ENCODE measurements around the gene ADGRA1. TPM values are rescaled to one million over a fixed set of nuclear protein-coding genes. Genes with fewer than 3 reads are reported as not detected.

ADGRA1 gene
- total RNA-seq, 2 experiments from 2014 or later = not detected

DNA sequence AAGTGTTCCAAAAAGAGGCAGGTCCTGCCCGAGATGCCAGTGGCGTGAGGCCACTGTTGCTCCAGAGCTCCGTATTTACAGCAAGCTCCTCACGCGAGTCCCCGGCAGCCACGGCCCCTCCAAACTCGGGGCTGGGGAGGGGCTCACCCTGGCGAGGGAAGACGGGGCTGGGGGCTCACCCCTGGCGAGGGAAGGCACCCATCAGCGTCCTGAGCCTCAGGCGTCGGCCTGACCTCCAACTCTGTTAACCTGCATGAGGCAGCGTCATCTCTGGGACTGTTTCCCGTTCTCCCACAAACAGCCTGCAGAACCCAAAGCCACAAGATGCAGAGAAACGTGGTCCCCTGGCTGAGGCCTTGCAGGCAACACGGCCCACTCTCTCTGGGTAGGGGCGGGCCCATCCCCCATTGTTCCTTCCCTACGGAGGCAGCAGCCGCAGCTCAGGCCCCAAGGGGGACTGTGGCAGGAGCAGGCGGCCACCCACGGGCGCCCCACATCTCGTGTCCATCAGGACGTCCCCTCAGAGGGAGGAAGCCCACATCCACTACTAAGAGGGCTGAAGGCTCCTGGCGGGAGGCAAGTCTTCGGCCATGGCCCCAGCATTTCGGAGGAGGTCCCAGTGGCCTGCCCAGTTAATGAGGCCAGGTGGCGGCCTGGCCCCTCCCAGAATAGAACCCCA is 4.2 kb upstream of the ADGRA1 start:
- H3K27me3 Mint-ChIP-seq (ENCODE audit: low read depth) = peaks cover 9% of the 10 kb centered on the region
- no peak overlapping the region for H3K4me3 Mint-ChIP-seq
- CTCF ChIA-PET = no interaction called here
- no peak for ATAC-seq
- DNase-seq = no peak
- H3K9me3 Mint-ChIP-seq (ENCODE audit: insufficient read depth) = no peaks in the 10 kb centered on the region
- POLR2A ChIA-PET = no interaction called here
- no peaks in the 10 kb centered on the region for H3K4me1 Mint-ChIP-seq (ENCODE audit: low read depth)
- no peaks in the 10 kb centered on the region for H3K36me3 Mint-ChIP-seq (ENCODE audit: low read depth)
- no peak overlapping the region for H3K27ac Mint-ChIP-seq

DNA sequence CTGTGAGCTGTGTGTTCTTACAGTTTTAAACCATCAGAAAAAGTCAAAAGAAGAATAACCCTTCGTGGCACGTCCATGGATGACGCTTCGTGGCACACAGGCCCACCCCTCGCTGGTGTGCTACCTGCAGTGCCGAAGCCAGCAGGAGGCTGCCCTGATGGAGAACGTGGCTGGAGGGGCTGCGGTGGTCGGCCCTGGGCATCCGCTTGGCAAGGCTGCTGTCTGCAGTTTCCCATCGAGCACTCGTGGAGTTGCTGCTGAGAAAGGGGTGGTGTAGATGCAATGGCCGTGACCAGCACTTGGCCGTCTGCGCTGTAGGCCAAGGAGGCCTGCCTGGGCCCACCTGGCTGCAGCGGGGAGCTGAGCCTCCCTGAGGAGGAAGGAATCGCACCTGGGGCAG is 3.2 kb upstream of the ADGRA1 start:
- H3K36me3 Mint-ChIP-seq (ENCODE audit: low read depth) = no peaks in the 10 kb centered on the region

GRCh38 chr10:133085251-133086125 is 2.2 kb upstream of the ADGRA1 start:
- Mint-ChIP-seq H3K27ac (no peak overlapping the region), H3K4me3 (no peak overlapping the region), H3K4me1 (ENCODE audit: low read depth) (no peaks in the 10 kb centered on the region), H3K9me3 (ENCODE audit: insufficient read depth) (no peaks in the 10 kb centered on the region), H3K36me3 (ENCODE audit: low read depth) (no peaks in the 10 kb centered on the region), H3K27me3 (ENCODE audit: low read depth) (peaks cover 16% of the 10 kb centered on the region)
- DNase-seq (no peak), ATAC-seq (no peak)
- ChIA-PET CTCF (no interaction called here), POLR2A (no interaction called here)

More for the DNA sequence above, 3.2 kb upstream of the ADGRA1 start:
- peaks cover 13% of the 10 kb centered on the region for H3K27me3 Mint-ChIP-seq (ENCODE audit: low read depth)
- ChIA-PET CTCF (no interaction called here), POLR2A (no interaction called here)
- H3K27ac Mint-ChIP-seq = no peak overlapping the region
- H3K9me3 Mint-ChIP-seq (ENCODE audit: insufficient read depth) = no peaks in the 10 kb centered on the region
- DNase-seq (no peak), ATAC-seq (no peak)
- H3K4me1 Mint-ChIP-seq (ENCODE audit: low read depth) = no peaks in the 10 kb centered on the region
- H3K4me3 Mint-ChIP-seq = no peak overlapping the region

GRCh38 chr10:133086247-133086646 is 1.5 kb upstream of the ADGRA1 start:
- peaks cover 18% of the 10 kb centered on the region for H3K27me3 Mint-ChIP-seq (ENCODE audit: low read depth)
- ATAC-seq (no peak), DNase-seq (no peak)
- POLR2A ChIA-PET = no interaction called here
- no peaks in the 10 kb centered on the region for H3K9me3 Mint-ChIP-seq (ENCODE audit: insufficient read depth)
- CTCF ChIA-PET = no interaction called here
- no peaks in the 10 kb centered on the region for H3K4me1 Mint-ChIP-seq (ENCODE audit: low read depth)
- no peak overlapping the region for H3K27ac Mint-ChIP-seq
- no peaks in the 10 kb centered on the region for H3K36me3 Mint-ChIP-seq (ENCODE audit: low read depth)
- H3K4me3 Mint-ChIP-seq = no peak overlapping the region

GRCh38 chr10:133087045-133087678 is 562 bp upstream of the ADGRA1 start:
- ATAC-seq = no peak
- CTCF ChIA-PET = no interaction called here

GRCh38 chr10:133088179-133088955 is 643 bp downstream of the ADGRA1 start:
- DNase-seq = no peak
- Mint-ChIP-seq H3K27ac (no peak overlapping the region), H3K27me3 (ENCODE audit: low read depth) (peaks cover 19% of the 10 kb centered on the region), H3K36me3 (ENCODE audit: low read depth) (no peaks in the 10 kb centered on the region), H3K4me1 (ENCODE audit: low read depth) (no peaks in the 10 kb centered on the region), H3K4me3 (no peak overlapping the region), H3K9me3 (ENCODE audit: insufficient read depth) (no peaks in the 10 kb centered on the region)
- no peak for ATAC-seq
- POLR2A ChIA-PET = no interaction called here
- CTCF ChIA-PET = no interaction called here

More at GRCh38 chr10:133087045-133087678, 562 bp upstream of the ADGRA1 start:
- no peaks in the 10 kb centered on the region for H3K9me3 Mint-ChIP-seq (ENCODE audit: insufficient read depth)
- POLR2A ChIA-PET = no interaction called here
- H3K36me3 Mint-ChIP-seq (ENCODE audit: low read depth) = no peaks in the 10 kb centered on the region
- H3K27me3 Mint-ChIP-seq (ENCODE audit: low read depth) = peaks cover 19% of the 10 kb centered on the region
- no peak overlapping the region for H3K4me3 Mint-ChIP-seq
- no peak overlapping the region for H3K27ac Mint-ChIP-seq
- DNase-seq = no peak
- no peaks in the 10 kb centered on the region for H3K4me1 Mint-ChIP-seq (ENCODE audit: low read depth)

GRCh38 chr10:133088956-133089800 is 1.5 kb downstream of the ADGRA1 start:
- no peak overlapping the region for H3K4me3 Mint-ChIP-seq
- H3K4me1 Mint-ChIP-seq (ENCODE audit: low read depth) = no peaks in the 10 kb centered on the region
- DNase-seq (no peak), ATAC-seq (no peak)
- H3K27me3 Mint-ChIP-seq (ENCODE audit: low read depth) = peaks cover 19% of the 10 kb centered on the region
- H3K9me3 Mint-ChIP-seq (ENCODE audit: insufficient read depth) = no peaks in the 10 kb centered on the region
- ChIA-PET POLR2A (no interaction called here), CTCF (no interaction called here)
- no peak overlapping the region for H3K27ac Mint-ChIP-seq
- no peaks in the 10 kb centered on the region for H3K36me3 Mint-ChIP-seq (ENCODE audit: low read depth)

DNA sequence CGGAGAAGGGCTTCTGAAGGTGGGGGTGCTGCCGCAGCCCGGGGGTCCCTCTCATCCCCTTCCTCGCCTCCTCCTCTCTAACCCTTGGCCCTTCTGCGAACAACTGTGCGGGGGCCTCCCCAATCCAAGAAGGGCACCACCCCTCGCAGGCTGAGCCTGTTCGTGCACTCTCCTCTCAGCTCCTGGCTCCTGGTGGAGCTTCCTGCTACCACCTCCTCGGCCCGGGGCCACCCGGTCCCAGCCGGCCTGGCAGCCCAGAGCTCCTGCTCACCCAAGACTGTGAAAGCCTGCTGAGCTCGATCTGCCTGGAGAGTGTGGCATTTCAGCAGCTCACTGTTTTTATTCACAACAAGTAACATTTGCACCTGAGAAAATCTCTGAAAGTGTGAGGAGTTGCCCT is 2.4 kb downstream of the ADGRA1 start:
- ChIA-PET POLR2A (no interaction called here), CTCF (no interaction called here)
- Mint-ChIP-seq H3K36me3 (ENCODE audit: low read depth) (no peaks in the 10 kb centered on the region), H3K9me3 (ENCODE audit: insufficient read depth) (no peaks in the 10 kb centered on the region), H3K27ac (no peak overlapping the region), H3K27me3 (ENCODE audit: low read depth) (peaks cover 19% of the 10 kb centered on the region), H3K4me3 (no peak overlapping the region), H3K4me1 (ENCODE audit: low read depth) (no peaks in the 10 kb centered on the region)
- DNase-seq (no peak), ATAC-seq (no peak)

DNA sequence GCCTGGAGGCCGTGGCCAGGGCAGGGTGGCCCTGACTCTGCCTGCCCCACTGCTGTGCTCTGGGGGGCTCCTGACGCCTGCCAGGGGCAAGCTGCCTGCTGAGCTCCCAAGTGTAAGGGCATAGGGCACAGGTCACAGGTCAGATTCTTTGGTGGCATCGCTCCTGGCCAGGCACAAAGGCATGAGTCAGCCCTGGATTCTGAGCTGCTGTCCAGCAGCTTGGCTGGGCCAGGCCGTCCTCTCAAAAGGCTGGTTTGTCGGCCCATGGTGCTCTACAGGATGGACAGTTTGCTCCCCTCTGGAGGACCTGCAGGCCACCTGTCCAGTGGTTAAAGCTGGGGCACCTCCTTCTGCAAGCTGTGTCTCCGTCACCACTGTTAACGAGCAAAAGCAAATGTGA is 2.9 kb downstream of the ADGRA1 start:
- Mint-ChIP-seq H3K27me3 (ENCODE audit: low read depth) (peaks cover 19% of the 10 kb centered on the region), H3K27ac (no peak overlapping the region), H3K36me3 (ENCODE audit: low read depth) (no peaks in the 10 kb centered on the region), H3K9me3 (ENCODE audit: insufficient read depth) (no peaks in the 10 kb centered on the region), H3K4me1 (ENCODE audit: low read depth) (no peaks in the 10 kb centered on the region), H3K4me3 (no peak overlapping the region)
- ChIA-PET CTCF (no interaction called here), POLR2A (no interaction called here)
- no peak for ATAC-seq
- no peak for DNase-seq

DNA sequence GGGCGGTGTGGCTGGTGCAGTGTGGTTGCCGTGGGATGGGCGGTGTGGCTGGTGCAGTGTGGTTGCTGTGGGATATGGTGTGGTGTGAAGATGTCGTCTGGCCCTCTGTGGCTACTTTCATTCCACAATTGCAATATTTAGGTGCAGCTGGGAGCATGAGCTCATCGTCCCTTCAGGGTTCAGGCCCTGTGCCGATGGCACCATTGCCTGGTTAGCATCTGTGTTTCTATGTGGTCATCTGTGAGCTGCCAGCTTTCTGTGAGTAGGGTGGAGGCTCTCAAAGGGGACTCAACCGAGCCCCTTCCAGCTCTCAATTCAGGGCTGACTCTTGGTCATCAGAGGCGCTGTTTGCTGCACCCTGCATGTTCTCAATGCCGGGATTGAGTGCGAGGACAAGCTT is 3.6 kb downstream of the ADGRA1 start:
- H3K9me3 Mint-ChIP-seq (ENCODE audit: insufficient read depth) = no peaks in the 10 kb centered on the region
- DNase-seq (no peak), ATAC-seq (no peak)
- ChIA-PET CTCF (no interaction called here), POLR2A (no interaction called here)
- H3K4me1 Mint-ChIP-seq (ENCODE audit: low read depth) = no peaks in the 10 kb centered on the region
- peaks cover 19% of the 10 kb centered on the region for H3K27me3 Mint-ChIP-seq (ENCODE audit: low read depth)
- H3K36me3 Mint-ChIP-seq (ENCODE audit: low read depth) = no peaks in the 10 kb centered on the region
- no peak overlapping the region for H3K27ac Mint-ChIP-seq
- no peak overlapping the region for H3K4me3 Mint-ChIP-seq

GRCh38 chr10:133093291-133093690 is 5.6 kb downstream of the ADGRA1 start:
- Mint-ChIP-seq H3K27me3 (ENCODE audit: low read depth) (peaks cover 10% of the 10 kb centered on the region), H3K27ac (no peak overlapping the region), H3K36me3 (ENCODE audit: low read depth) (no peaks in the 10 kb centered on the region), H3K4me3 (no peak overlapping the region), H3K9me3 (ENCODE audit: insufficient read depth) (no peaks in the 10 kb centered on the region), H3K4me1 (ENCODE audit: low read depth) (no peaks in the 10 kb centered on the region)
- CTCF ChIA-PET = no interaction called here
- DNase-seq = no peak
- POLR2A ChIA-PET = no interaction called here
- ATAC-seq = no peak
